ENCODE results near the gene ELN.

- TF ChIP-seq CSRNP3 (CRISPR knock-in tag; IDR thresholded peaks at IDR 0.05) (no peak), ZNF70 (CRISPR knock-in tag; IDR thresholded peaks at IDR 0.05) (no peak), PATZ1 (CRISPR knock-in tag; IDR thresholded peaks at IDR 0.05; ENCODE audit: borderline replicate concordance) (no peak), TOX (CRISPR knock-in tag; IDR thresholded peaks at IDR 0.05; ENCODE audit: borderline replicate concordance) (no peak), RARB (CRISPR knock-in tag; IDR thresholded peaks at IDR 0.05) (no peak), TSHZ2 (CRISPR knock-in tag; IDR thresholded peaks at IDR 0.05) (no peak), POU6F1 (CRISPR knock-in tag; IDR thresholded peaks at IDR 0.05; ENCODE audit: borderline replicate concordance, low read depth) (no peak), OSR1 (CRISPR knock-in tag; IDR thresholded peaks at IDR 0.05) (no peak), BACH2 (CRISPR knock-in tag; IDR thresholded peaks at IDR 0.05; ENCODE audit: borderline replicate concordance) (no peak), ZFP3 (CRISPR knock-in tag; IDR thresholded peaks at IDR 0.05) (no peak), ZFP30 (CRISPR knock-in tag; IDR thresholded peaks at IDR 0.05) (no peak), ARNTL (CRISPR knock-in tag; IDR thresholded peaks at IDR 0.05; ENCODE audit: borderline replicate concordance, low read depth) (no peak)
Observed at GRCh38 chr7:73997056-73997455, 30.9 kb upstream of the ELN start.
